GM19099 (cell line): ENCODE results near the gene PACRG.

ENCODE experiments used
- POLR2A ChIP-seq: IDR thresholded peaks from 3 replicates; pipeline ENCODE4 v1.6.1; 2011; ENCODE audit warnings: low read depth; ENCODE audit not compliant: insufficient read length; ENCODE audit errors: extremely low read depth

The PACRG gene

GRCh38 chr6:162913206-162913605, 185.4 kb downstream of the PACRG start:
- TF ChIP-seq POLR2A, result no peak

- TF ChIP-seq POLR2A, result no peak
Measured at GRCh38 chr6:162917506-162917905, 189.7 kb downstream of the PACRG start.

- TF ChIP-seq POLR2A, result no peak
Measured at GRCh38 chr6:162921062-162921461, 193.3 kb downstream of the PACRG start.

GRCh38 chr6:162921510-162922040, 193.8 kb downstream of the PACRG start:
- no peak for TF ChIP-seq POLR2A

GRCh38 chr6:162922563-162923166, 194.9 kb downstream of the PACRG start:
- TF ChIP-seq POLR2A, result no peak

GRCh38 chr6:162934844-162935243, 207.1 kb downstream of the PACRG start:
- TF ChIP-seq POLR2A, result no peak

- TF ChIP-seq POLR2A, result no peak
Measured at GRCh38 chr6:162940426-162940825, 212.7 kb downstream of the PACRG start.

- no peak for TF ChIP-seq POLR2A
Measured at GRCh38 chr6:162941128-162941527, 213.4 kb downstream of the PACRG start.

- TF ChIP-seq POLR2A, result no peak
Measured at GRCh38 chr6:162942866-162943265, 215.1 kb downstream of the PACRG start.

GRCh38 chr6:162943369-162943768, 215.6 kb downstream of the PACRG start:
- no peak for TF ChIP-seq POLR2A

GRCh38 chr6:162951164-162951743, 223.5 kb downstream of the PACRG start:
- TF ChIP-seq POLR2A, result no peak

GRCh38 chr6:162952423-162952822, 224.6 kb downstream of the PACRG start:
- no peak for TF ChIP-seq POLR2A

- TF ChIP-seq POLR2A, result no peak
Measured at GRCh38 chr6:162957062-162957461, 229.3 kb downstream of the PACRG start.

GRCh38 chr6:162960679-162961457, 233.1 kb downstream of the PACRG start:
- no peak for TF ChIP-seq POLR2A

- TF ChIP-seq POLR2A, result no peak
Measured at GRCh38 chr6:162962093-162962492, 234.3 kb downstream of the PACRG start.

GRCh38 chr6:162963861-162964260, 236.1 kb downstream of the PACRG start:
- TF ChIP-seq POLR2A, result no peak
